Mucosa of descending colon (tissue), 3 donors: ENCODE data around the gene CDR2L. TPM values are rescaled to one million over a fixed set of nuclear protein-coding genes. Genes with fewer than 3 reads are reported as not detected.
"Not testable (repeated sequence)": the region's sequence is repeated elsewhere in the genome, so short reads cannot be mapped to it uniquely, and the experiment has no call there.

Source experiments
- ATAC-seq: fragments of 200-7000 bp; cut with Tn5 transposase; one replicate; pipeline ENCODE4 v1.9.1; 2020; ENCODE audit warnings: mild to moderate bottlenecking, moderate library complexity
- DNase-seq, 3 donors: peaks; one replicate each; pipeline ENCODE4 v3.0.0-alpha.2; 2020
- H3K36me3 ChIP-seq: fragments of 200-600 bp; one replicate; pipeline ENCODE4 v1.8.0; 2021; ENCODE audit warnings: low read depth, mild to moderate bottlenecking
- H3K4me1 ChIP-seq: fragments of 200-600 bp; one replicate; pipeline ENCODE4 v1.8.0; 2021; ENCODE audit warnings: low read depth, mild to moderate bottlenecking
- H3K4me3 ChIP-seq: fragments of 200-600 bp; one replicate; pipeline ENCODE4 v1.8.0; 2021; ENCODE audit warnings: mild to moderate bottlenecking
- H3K9me3 ChIP-seq: fragments of 200-600 bp; one replicate; pipeline ENCODE4 v1.8.0; 2021; ENCODE audit warnings: mild to moderate bottlenecking
- CTCF ChIP-seq: fragments of 200-600 bp; IDR thresholded peaks from one replicate; pipeline ENCODE4 v1.8.0; 2022; ENCODE audit warnings: antibody characterized with exemption, mild to moderate bottlenecking
- intact Hi-C, 2 donors: fragments of 100-400 bp; cut with DNase I in 1 of 2; cut with micrococcal nuclease in 1 of 2; formaldehyde crosslinking; loops; one replicate each; pipeline versions ENCODE4 v1.11.0 to v1.11.1; 2022; cut with DNase I, micrococcal nuclease
- total RNA-seq, 3 donors: library from RNA; stranded (reverse); fragmentation: NEBNext Ultra II Directional in 2 of 3; extraction: Animal tissue kit (Norgen Biotek cat#: 25700) in 2 of 3; gene quantifications; one replicate each; pipeline versions ENCODE4 v1.2.1 to v1.2.4, GENCODE V29; 2021 to 2023
- donor health status: DM: no; HTN: no; CAD: no; lungs with moderate emphysema.
- donor health status: DM: no; HTN: no; CAD: no.
- donor health status: DM: no; HTN: yes; CAD: no.

CDR2L gene
- total RNA-seq, 3 donors from 2014 or later = 2.2 to 14.0 (median 3.1) TPM

DNA sequence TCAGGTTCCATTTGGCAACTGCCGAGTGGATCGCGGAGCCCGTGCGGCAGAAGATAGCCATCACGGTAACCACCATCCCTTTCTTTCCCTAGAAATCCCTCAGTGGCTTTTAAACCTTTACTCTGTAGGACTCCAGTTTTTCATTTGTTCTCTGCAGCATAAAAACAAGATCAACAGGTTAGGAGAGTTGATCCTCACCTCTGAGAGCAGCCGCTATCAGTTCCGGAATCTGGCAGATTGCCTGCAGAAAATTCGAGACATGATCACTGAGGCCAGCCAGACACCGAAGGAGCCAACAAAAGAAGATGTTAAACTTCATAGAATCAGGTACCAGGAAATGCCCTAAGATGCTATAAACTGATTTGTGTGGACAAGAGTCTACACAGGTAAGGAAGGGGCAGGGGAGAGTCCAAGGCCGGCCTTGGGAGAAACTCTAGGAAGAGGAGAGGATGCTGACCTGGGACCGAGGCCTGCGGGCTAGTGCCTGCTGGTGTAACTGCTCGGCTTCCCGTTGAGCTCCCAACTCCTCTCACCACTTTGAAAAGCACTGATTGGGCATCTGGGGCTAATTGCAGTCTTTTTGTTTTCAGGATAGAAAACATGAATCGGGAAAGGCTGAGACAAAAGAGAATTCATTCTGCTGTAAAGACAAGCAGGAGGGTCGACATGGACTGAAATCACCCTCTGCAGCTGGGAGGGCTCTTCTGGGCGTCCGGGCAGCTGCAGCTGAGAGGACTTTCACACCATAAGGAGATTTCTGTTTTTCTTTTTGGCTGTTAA lies 33.1 kb downstream of the CDR2L start:
- Histone ChIP-seq H3K4me3 (no peak overlapping the region), H3K9me3 (no peaks in the 10 kb centered on the region), H3K36me3 (no peaks in the 10 kb centered on the region), H3K4me1 (no peaks in the 10 kb centered on the region)
- DNase-seq (no peak), ATAC-seq (no peak)
- intact Hi-C loops = no loop called here
- TF ChIP-seq CTCF = no peak

GRCh38 chr17:75024686-75025397 lies 37.4 kb downstream of the CDR2L start:
- no peak for TF ChIP-seq CTCF
- intact Hi-C loops = no loop called here
- no peaks in the 10 kb centered on the region for H3K9me3 ChIP-seq
- ATAC-seq (no peak), DNase-seq (no peak)
- H3K4me3 ChIP-seq = no peak overlapping the region
- no peaks in the 10 kb centered on the region for H3K36me3 ChIP-seq
- no peaks in the 10 kb centered on the region for H3K4me1 ChIP-seq

DNA sequence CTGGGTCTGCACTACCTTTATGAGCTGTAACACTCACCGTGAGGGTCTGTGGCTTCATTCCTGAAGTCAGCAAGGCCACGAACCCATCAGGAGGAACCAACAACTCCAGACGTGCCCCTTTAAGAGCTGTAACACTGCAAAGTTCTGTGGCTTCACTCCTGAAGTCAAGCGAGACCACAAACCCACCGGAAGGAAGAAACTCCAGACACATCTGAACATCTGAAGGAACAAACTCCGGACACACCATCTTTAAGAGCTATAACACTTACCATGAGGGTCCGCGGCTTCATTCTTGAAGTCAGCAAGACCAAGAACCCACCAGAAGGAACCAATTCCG lies 37.9 kb downstream of the CDR2L start:
- DNase-seq, H3K4me3 ChIP-seq, ATAC-seq, H3K4me1 ChIP-seq, intact Hi-C loops, H3K36me3 ChIP-seq, H3K9me3 ChIP-seq: not testable (repeated sequence)

DNA sequence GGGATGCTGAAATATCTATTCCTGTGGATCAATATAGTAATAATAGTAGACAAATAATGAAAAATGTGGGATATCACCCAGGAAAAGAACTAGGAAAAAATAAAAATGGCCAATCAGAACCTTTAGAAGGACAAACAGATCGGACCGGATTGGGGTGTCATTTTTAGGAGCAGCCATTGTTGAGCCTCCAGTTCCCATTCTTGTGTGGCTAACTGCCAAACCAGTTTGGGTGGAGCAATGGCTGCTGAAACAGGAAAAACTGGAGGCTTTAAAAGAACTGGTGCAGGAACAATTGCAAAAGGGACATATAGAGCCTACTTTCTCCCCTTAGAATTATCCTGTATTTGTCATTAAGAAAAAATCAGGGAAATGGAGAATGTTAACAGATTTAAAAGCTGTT lies 39.2 kb downstream of the CDR2L start:
- ATAC-seq, H3K36me3 ChIP-seq, H3K9me3 ChIP-seq, H3K4me1 ChIP-seq, intact Hi-C loops, H3K4me3 ChIP-seq: not testable (repeated sequence)
- peak in 1 of 3 donors; percentile 33 for DNase-seq

GRCh38 chr17:75030161-75030560 lies 42.7 kb downstream of the CDR2L start:
- no peaks in the 10 kb centered on the region for H3K36me3 ChIP-seq
- no peak for TF ChIP-seq CTCF
- intact Hi-C loops = no loop called here
- ATAC-seq (no peak), DNase-seq (no peak)
- no peak overlapping the region for H3K4me3 ChIP-seq
- no peaks in the 10 kb centered on the region for H3K9me3 ChIP-seq
- H3K4me1 ChIP-seq = peaks cover 12% of the 10 kb centered on the region

DNA sequence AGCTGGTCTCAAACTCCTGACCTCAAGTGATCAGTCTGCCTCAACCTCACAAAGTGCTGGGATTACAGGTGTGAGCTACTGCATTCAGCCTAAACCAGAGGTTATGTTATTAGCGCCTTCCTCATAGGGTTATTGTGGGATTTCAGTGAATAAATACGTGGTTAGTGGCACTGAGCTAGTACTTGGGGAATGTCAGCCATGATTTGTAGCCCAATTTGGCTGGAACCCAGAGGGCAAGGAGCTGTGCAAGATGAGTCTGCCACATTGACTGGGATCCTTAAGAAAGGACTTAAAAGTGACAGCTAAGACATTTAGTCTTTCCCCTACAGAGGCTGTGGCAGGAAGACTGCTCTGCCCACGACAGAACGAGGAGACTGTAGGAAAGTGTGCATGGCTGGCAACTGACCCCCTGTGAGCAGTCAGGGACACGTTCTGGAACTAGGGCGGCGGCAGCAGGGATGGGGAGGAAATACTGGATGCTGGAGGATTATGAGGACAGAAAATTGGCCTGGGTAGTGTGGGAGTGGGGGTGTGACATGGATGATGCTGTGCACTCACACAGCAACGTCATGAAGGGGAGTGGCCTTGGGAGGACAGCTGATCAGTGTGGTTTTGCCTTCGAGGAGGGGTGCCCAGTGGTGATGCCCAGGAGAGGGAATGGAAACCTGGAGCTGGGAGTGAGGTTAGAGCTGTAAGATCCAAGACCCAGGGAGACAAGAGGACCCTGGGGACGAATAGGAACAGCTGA lies 44.7 kb downstream of the CDR2L start:
- TF ChIP-seq CTCF = no peak
- H3K9me3 ChIP-seq = no peaks in the 10 kb centered on the region
- peaks cover 31% of the 10 kb centered on the region for H3K4me1 ChIP-seq
- no peak overlapping the region for H3K4me3 ChIP-seq
- intact Hi-C loops = no loop called here
- ATAC-seq = peak; percentile 21
- no peaks in the 10 kb centered on the region for H3K36me3 ChIP-seq
- peak; percentile 58 to 75 (median 69) for DNase-seq
